Neutrophil (primary cell): ENCODE measurements around the gene RAE1.

Experiments used
- H3K27ac ChIP-seq: fragments of 200-600 bp; sonication (generic); 2 replicates; pipeline ENCODE4 v1.5.1; 2016; ENCODE audit warnings: mild to moderate bottlenecking, moderate library complexity
- H3K27me3 ChIP-seq: fragments of 200-600 bp; sonication (generic); 2 replicates; pipeline ENCODE4 v1.6.0; 2016; ENCODE audit warnings: mild to moderate bottlenecking
- H3K36me3 ChIP-seq: fragments of 200-600 bp; sonication (generic); 2 replicates; pipeline ENCODE4 v1.5.1; 2017
- H3K4me1 ChIP-seq, 2 experiments: fragments of 200-600 bp in 1 of 2; sonication (generic) in 1 of 2; 1 replicate in 1 of 2; 2 replicates in 1 of 2; pipeline versions ENCODE4 v1.5.1 to v1.6.1; 2013 to 2016; ENCODE audit warnings: low read depth in 1 of 2, low read length in 1 of 2, mild to moderate bottlenecking in 1 of 2, moderate library complexity in 1 of 2; ENCODE audit not compliant: control insufficient read depth in 1 of 2, insufficient read depth in 1 of 2
- H3K4me3 ChIP-seq, 2 experiments: fragments of 200-600 bp in 1 of 2; sonication (generic) in 1 of 2; 1 replicate in 1 of 2; 2 replicates in 1 of 2; pipeline ENCODE4 v1.5.1; 2013 to 2016; ENCODE audit warnings: low read depth in 1 of 2, low read length in 1 of 2, mild to moderate bottlenecking in 1 of 2, moderate library complexity in 1 of 2
- H3K9me3 ChIP-seq: fragments of 200-600 bp; sonication (generic); 2 replicates; pipeline ENCODE4 v1.5.1; 2016
- TF ChIP-seq, protein P1 (sequence below): fragments of 200-600 bp; sonication (generic); IDR thresholded peaks from 2 replicates; pipeline ENCODE4 v1.5.1; 2016; ENCODE audit warnings: antibody characterized with exemption

RAE1 gene

GRCh38 chr20:57312138-57312537 lies 38.9 kb upstream of the RAE1 start:
- TF ChIP-seq, protein P1, sequence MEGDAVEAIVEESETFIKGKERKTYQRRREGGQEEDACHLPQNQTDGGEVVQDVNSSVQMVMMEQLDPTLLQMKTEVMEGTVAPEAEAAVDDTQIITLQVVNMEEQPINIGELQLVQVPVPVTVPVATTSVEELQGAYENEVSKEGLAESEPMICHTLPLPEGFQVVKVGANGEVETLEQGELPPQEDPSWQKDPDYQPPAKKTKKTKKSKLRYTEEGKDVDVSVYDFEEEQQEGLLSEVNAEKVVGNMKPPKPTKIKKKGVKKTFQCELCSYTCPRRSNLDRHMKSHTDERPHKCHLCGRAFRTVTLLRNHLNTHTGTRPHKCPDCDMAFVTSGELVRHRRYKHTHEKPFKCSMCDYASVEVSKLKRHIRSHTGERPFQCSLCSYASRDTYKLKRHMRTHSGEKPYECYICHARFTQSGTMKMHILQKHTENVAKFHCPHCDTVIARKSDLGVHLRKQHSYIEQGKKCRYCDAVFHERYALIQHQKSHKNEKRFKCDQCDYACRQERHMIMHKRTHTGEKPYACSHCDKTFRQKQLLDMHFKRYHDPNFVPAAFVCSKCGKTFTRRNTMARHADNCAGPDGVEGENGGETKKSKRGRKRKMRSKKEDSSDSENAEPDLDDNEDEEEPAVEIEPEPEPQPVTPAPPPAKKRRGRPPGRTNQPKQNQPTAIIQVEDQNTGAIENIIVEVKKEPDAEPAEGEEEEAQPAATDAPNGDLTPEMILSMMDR: no peak
- H3K4me3 ChIP-seq: no peak overlapping the region
- no peak overlapping the region for H3K27ac ChIP-seq
- H3K4me1 ChIP-seq: no peaks in the 10 kb centered on the region
- H3K9me3 ChIP-seq: no peaks in the 10 kb centered on the region
- no peaks in the 10 kb centered on the region for H3K36me3 ChIP-seq
- peaks cover 66% of the 10 kb centered on the region for H3K27me3 ChIP-seq

DNA sequence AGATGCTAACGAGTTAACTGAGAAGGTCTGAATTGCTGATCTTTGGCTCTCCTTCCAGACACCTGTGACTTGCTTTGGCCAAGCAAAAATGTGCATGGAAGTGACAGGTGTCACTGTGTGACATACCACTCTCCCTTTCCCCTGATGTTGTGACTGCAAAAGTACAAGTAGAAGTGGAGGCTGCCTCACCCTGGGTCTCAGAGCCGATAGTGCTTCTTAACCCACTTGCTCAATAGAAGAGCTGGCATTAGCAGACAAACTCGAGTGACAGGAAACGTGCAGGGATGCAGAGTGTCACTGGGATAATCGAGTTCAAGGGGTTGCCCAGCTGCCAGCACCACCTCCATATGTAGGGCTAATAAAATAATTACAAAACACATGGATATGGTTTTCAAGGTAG lies 37.8 kb upstream of the RAE1 start:
- Histone ChIP-seq H3K4me1 (no peaks in the 10 kb centered on the region), H3K9me3 (no peaks in the 10 kb centered on the region), H3K27me3 (peaks cover 59% of the 10 kb centered on the region), H3K4me3 (no peak overlapping the region), H3K36me3 (no peaks in the 10 kb centered on the region), H3K27ac (no peak overlapping the region)
- TF ChIP-seq, protein P1: no peak

DNA sequence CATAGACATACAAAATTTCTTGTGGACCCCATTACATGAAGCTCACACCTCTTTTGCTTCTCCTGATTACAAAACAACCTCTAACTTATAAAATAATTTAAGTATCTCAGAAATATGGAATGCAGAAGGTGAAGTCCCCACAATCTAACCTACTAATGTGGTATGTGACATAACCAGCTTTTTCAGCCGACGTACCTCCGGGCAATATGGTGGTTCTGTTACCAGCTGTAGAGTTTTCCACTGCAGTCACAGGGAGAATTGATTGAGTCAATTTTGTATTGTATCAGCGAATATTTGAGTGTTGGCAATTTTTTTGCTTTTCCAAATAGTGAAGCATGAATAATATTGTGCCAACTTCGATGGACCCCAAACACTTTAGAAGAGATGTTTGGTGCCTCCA lies 37.1 kb upstream of the RAE1 start:
- TF ChIP-seq, protein P1: no peak
- Histone ChIP-seq H3K27ac (no peak overlapping the region), H3K36me3 (no peaks in the 10 kb centered on the region), H3K9me3 (no peaks in the 10 kb centered on the region), H3K4me3 (no peak overlapping the region), H3K4me1 (no peaks in the 10 kb centered on the region), H3K27me3 (peaks cover 59% of the 10 kb centered on the region)

DNA sequence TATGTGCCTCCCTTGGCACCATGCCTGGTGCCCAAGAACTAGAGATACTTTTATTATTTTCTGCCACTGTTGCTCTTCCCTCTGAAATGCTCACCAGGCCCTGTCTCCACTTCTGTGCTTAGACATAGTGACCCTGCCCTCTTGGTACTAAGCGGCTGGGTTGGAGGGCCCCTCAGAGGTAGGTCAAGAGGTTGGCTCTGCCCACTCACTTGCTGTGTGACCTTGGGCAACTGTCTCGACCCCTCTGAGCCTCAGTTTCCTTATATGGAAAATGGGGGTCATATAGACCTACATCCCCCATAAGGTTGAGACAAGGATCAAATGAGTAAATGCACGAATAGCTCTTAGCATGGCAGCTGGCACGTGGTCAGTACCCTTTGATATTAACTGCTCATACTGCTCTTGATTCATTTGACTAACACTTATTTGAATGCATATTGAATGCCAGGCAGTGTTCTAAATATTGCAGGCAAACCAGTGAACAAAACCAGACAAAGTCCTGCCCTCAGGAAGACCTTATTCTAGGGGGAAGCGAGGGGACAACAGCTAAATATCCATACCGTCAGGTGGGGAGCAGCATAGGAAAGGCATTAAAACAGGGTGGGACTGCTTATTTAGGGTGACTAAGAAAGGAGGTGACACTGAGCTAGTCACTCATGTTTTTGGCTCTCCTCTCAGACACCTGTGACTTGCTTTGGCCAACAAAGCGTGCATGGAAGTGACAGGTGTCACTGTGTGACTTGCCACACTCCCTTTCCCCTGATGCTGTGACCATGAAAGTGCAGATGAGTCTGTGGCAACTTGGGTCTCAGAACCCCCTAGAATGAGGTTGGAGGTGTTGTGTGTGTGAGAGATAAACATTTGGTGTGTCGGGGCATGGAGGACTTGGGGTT lies 35.7 kb upstream of the RAE1 start:
- Histone ChIP-seq H3K27ac (no peak overlapping the region), H3K4me3 (no peak overlapping the region), H3K9me3 (no peaks in the 10 kb centered on the region), H3K27me3 (peaks cover 62% of the 10 kb centered on the region), H3K4me1 (no peaks in the 10 kb centered on the region), H3K36me3 (no peaks in the 10 kb centered on the region)
- TF ChIP-seq, protein P1: no peak

GRCh38 chr20:57315976-57316480 lies 35.0 kb upstream of the RAE1 start:
- Histone ChIP-seq H3K4me3 (no peak overlapping the region), H3K27ac (no peak overlapping the region), H3K27me3 (peaks cover 63% of the 10 kb centered on the region), H3K4me1 (no peaks in the 10 kb centered on the region), H3K9me3 (no peaks in the 10 kb centered on the region), H3K36me3 (no peaks in the 10 kb centered on the region)
- TF ChIP-seq, protein P1: no peak
